8988T (cell line): ENCODE measurements around the gene SCN3B.
"Not testable (repeated sequence)": the region's sequence is repeated elsewhere in the genome, so short reads cannot be mapped to it uniquely, and the experiment has no call there.

Experiments
- DNase-seq: peaks from one replicate; pipeline ENCODE4 v3.0.0; 2011

SCN3B gene, protein sequence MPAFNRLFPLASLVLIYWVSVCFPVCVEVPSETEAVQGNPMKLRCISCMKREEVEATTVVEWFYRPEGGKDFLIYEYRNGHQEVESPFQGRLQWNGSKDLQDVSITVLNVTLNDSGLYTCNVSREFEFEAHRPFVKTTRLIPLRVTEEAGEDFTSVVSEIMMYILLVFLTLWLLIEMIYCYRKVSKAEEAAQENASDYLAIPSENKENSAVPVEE

DNA sequence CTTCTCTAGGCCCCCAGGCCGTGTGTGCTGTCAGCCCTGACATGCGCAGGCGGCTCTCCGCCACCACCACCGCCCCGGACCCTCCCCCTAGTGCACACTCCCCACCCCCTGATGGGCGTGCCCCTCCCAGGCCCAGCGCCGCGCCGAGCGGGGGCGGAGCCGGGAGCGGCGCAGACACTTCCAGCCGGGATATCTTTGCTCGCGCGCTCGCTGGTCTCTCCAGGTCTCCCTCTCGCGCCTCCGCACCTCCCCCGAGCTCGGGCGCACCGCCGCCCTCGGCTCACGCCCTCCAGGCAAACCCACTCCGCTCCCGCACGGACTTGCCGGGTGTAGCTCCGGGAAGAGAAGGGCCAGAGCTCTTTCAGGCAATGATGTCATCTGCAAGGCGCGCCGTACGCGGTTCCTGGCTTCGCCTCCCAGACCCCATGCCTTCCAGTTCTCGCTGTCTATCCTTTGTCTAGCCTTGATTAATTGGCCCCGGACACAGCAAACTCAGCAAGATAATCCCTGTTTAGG lies at the start of gene SCN3B:
Gene SCN3B, minus strand, starts transcription at position 59 of the 516 bp plus-strand sequence. CDS start 823 bp downstream, outside the sequence.
- DNase-seq = peak; percentile 95

DNA sequence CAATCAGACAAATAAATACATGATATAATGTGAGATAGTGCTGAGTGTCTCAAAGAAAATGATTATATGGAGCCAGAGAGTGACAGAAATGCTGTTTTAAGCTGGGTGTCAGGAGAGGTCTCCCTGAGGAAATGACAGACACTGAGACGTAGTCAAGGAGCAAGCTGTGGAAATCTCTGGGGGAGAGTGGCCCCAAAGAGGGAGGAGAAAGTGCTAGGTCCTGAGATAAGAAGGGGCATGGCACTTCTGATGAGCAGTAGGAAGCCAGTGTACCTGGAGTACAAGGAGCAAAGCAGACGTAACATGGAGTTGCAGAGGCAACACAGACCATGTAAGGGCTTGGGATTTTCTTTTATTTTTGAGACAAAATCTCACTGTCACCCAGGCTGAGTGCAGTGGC lies 48.3 kb upstream of the SCN3B start:
- DNase-seq = no peak

DNA sequence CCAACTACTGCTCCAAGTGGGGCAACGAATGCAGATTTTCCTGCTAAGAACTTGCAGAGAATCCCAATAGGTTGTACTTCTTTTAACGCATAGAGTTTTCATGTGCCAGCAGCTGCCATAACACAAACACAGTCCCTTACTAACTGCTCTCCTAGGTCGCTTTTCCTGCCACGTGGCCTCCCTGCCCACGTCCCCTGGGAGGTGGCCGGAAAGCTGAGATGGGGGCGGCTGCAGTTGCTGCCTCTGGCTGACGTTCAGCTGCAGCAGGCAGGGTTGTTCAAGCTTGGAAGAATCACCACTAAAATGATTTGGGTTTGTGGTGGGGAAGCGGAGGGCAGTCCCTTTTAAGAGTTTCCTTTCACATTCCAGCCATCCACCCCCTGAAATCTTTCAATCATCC lies 47.7 kb upstream of the SCN3B start:
- no peak for DNase-seq

DNA sequence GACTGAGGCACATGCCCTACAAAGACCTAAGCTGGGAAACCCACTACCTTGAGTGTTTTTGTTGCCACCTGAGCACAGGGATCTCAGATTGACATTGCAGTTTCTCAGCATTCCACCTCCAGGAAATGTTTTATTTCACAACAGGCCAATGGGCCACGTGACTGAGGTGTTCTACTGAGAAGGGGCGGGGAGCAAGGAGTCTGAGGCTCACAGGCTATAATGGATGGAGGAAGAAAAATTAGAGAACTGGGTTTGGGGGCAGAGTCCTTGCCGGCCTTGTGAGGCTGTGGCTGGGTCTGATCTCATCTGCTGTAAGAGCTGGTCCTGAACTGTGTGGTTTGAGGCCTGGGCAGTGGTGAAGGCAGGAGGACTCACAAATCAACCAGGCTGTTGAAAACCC lies 46.3 kb upstream of the SCN3B start:
- no peak for DNase-seq

DNA sequence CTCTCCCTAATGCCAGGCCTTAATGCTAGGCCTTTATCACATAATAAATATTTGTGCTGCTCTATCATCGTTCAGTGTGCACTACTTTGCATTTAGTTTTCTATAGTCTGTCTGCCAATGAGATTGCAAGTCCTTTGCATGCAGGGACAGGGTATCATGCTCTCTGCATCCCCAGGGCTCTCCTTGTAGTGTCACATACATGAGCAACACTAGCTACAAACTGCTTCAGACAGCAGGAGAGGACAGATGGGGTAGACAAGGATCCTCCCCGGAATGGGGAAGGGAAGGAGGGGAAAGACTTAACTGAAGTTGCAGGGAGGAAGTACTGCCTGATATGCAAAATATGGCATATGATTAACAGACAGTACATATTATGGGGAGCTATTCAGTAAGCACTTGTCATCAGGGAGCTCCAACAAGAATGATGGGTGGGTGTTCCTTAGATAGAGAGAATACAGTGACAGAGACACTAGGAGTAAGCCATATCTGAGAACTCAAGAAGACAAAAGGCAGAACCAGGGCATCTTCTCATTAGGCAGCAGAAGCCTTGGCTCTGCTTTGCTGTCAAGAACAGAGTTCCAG lies 44.2 kb upstream of the SCN3B start:
- no peak for DNase-seq

DNA sequence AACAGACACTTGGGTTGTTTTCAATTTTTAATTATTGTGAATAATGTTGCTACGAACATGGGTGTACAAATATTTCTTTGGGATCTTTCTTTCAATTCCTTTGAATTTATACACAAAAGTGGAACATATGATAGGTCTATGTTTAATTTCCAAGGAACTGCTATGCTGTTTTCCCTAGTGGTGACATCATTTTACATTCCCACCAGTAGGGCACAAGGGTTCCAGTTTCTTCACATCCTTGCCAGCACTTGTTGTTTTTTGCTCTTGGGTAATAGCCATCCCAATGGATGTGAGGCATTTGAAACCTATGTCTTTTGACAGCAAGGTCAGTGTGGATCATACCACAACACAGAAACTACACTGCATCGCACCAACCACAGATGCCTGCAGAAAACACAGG lies 41.8 kb upstream of the SCN3B start:
- no peak for DNase-seq

DNA sequence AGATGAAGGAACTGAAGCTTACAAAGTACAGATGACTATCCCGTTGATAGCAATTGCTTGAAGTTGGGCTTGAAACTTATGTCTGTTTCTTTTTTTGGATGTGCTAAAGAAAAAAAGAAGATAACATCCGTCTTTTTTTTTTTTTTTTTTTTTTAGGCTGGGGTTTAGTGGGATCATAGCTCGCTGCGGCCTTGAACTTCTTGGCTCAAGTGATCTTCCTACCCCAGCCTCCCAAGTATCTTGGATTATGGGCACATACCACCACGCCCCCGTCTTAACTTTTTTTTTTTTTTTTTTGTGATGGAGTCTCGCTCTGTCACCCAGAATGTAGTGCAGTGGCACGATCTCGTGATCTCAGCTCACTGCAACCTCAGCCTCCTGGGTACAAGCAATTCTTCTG lies 40.8 kb upstream of the SCN3B start:
- no peak for DNase-seq

DNA sequence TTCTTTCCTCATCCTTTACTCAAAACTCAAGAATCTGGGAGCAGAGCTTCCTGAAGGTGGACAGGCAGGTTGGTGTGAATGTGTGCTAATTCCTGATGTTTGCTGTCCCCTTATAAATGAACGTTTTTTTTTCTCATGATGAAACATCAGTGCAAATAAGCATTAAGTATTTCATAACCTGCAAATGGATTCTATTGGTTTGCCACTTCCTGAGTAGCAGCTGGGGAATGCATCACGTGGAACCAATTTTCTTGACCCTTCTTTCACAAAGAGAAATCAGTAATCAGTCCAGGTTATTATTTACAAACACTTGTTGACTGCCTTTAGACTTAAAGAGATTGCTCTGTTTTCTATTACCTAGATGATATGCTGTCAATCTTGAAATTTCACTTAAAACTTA lies 40.1 kb upstream of the SCN3B start:
- DNase-seq = no peak

DNA sequence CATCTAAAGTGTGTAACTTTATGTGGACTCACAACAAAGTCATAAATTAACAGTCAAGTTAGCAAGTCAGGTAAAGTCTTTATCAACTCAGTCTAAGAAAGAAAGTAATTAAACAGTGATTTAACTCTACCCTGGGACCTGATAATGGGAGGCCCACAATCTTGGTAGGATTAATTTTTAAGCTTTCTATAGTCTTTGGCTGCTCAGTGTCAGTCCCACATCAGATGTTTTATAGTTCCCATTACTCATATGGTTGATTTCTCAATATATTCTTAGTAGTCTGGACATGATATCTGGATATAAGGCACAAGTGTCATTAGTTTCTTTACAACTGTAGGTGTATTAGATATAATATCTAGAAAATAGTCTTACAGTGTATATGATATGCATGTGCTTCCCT lies 38.5 kb upstream of the SCN3B start:
- no peak for DNase-seq

DNA sequence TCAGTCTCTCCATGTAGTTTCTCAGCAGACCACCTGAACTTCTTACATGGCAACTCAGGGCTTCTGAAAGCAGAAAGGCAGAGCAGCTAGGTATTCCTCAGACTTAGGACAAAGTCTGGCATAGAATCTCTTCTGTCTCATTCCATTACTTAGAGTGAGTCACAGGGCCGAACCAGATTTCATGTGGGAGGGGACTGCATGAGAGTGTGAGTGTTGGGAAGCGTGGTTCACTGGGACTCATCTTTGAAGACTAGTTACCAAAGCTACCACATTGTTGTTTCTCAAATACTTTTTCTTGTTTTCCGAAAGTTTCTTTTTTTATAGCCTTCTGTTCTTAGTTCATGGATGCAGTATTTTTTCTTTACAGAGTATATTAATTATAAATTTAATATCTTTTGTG lies 36.1 kb upstream of the SCN3B start:
- DNase-seq = no peak

DNA sequence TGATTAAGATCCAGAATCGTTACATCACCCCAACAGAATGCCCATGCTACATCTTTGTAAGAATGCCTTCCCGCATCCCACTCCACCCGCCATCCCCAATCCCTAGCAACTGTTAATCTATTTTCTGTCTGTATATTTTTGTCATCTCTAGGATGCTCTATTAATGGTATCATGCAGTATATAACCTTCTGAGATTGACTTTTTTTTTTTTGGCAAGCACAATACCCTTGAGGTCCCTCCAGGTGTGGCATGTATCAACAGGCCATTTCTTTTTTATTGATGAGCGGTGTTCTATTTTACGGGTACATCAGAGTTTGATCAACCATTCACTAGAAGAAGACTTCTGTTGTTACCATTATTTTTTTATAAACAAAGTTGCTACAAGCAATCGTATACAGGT lies 30.2 kb upstream of the SCN3B start:
- DNase-seq = no peak

DNA sequence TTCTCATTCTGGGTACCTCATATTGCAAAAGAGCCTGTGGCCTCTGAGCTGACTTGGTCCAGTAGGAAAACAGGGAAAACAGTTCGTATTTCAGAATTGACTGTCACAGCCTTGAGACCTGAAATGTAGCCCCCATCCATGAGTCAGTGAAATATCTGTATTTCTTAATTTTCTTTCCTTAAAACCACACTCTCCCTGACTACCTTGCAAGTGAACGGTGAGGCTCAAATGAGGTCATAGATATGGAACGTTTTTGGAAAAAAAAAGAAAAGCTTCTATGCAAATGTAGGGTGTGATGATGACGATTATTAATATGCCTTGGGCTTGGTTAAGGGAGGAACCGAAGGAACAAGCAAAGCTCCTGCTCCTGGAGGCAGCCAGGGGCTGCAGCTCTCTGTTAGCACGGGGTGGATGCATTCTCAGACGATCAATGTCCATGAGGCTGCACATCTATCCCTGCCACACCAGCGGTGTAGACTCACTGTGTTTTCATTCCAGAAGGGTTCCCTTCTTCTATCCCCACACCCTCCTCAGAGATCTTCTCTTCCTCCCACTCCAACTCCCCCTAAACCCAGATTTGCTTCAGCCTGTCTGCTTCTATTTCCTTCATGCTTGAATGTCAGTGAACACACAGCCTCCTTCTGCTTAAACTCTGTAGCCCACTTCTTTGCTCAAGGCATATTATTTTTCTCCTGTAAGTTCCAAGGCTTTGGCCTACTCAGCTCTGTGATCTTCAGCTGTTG lies 29.2 kb upstream of the SCN3B start:
- no peak for DNase-seq

DNA sequence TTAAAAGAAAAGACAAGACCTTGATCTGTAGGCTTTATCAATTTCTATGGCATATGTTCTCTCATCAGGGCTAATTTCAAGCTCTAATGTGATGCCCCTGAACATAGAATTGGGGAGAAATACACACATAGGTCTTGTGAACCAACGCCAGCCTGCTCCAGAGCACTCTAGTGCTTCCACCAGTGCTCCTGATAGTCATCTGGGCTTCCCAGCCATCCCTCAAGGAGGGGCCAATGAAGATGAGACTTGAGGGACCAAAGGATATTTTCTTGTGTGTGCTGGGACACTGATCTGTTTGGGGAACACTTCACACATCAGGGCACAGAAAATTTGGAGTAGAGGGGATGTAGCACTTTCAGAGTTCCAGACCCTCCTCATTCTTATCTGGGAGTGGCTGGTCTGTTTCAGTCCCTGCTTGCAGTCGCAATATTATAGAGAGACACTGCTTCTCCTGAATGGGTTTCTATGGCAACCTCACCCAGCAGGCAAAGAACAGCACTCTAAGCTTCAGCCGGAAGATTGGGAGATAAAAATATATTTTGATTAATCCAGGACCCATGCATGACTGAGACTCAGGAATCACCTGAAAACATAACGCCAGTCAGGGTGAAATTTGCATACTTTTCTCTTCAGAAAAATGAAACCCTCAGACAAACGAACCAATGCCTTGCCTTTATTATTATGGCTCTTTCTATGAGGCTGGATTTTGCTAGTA lies 28.4 kb upstream of the SCN3B start:
- no peak for DNase-seq

DNA sequence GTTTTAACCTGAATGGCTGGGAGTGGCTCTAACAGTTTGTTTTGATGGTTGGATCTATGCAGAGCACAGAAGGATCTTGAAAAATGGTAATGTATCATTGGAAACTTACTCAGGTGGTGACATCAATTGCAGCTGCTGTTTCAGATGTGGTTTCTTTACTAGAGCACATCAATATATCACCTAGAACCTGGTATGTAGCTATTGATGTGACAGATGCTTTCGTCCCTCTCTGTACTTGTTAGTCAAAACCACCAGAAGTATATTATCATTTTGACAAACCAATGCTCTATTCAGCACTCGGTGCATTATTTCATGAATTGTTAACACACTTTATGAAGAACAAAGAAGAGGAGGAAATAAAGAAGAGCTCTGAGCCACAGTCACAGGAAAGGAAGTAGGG lies 26.6 kb upstream of the SCN3B start:
- DNase-seq = no peak

DNA sequence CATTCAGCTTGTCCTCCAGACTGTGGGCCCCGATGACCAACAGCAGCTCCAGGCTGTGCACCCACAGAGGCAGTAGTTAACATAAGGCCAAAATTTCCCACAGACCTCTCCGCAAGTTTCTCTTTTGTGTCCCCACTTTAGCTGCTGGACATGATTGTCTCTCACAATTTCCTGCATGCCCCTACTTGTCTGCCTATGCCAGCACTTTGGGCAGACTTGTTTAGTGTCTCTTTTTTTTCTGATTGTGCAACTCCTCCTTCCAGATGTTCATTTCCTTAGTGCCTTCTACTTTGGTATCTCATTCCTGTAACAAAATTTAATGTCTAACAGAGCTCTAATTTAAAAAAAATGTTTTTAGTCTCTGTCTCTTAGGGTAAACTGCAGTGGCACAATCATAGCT lies 23.8 kb upstream of the SCN3B start:
- DNase-seq = no peak

DNA sequence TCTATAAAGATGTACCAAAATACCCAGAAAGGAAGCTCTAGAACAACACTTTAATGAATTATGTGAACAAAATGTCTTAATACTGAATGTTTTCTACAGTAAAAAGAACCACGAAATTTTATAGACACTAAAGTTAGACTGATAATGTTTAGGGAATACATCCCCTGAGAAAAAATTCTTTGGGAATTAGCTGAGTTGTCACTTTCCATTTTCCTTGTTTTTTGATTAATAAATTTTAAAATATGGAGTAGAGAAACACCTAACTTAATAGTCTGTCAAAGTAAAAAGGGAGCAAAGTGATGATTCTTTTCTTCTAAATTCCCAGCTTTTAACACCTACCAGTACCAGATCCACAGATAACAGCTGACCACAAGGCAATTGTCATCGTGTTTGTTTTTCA lies 23.1 kb upstream of the SCN3B start:
- no peak for DNase-seq

DNA sequence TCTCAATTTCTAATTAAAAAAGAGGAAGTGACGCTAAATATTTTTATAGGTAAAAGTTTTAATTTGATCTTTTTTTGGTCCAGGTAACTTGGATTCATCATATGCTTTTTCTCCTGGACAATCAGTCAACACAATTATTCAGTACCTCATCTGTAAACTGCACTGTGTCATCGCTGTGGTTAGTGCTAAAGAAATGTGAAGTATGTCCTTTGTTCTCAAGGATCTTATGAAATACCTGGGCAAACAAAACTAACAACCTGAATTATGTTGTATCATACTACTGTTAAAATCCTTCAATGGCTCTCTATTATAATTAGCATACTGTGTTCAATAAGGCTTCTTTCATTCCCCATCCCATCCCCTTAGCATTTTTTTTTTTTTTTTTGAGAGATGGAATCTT lies 19.9 kb upstream of the SCN3B start:
- no peak for DNase-seq

DNA sequence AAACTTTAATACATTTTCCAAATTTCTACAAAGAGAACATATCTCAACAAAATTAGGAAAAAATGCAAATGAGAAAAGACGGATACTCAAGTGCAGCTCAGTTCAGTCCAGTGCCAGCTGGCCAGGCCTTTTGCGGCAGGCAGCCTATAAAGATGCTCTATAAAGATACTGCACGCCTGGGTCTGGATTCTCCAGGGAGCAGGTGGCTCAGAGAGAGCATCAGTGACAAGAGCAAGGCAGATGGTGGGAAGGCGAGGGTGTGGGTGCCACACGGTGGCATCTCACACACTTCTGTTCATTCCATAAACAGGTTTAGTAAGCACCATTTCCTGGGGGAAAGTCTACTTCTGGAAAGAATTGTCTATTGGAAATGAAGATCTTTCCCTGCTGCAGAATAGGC lies 18.1 kb upstream of the SCN3B start:
- no peak for DNase-seq

DNA sequence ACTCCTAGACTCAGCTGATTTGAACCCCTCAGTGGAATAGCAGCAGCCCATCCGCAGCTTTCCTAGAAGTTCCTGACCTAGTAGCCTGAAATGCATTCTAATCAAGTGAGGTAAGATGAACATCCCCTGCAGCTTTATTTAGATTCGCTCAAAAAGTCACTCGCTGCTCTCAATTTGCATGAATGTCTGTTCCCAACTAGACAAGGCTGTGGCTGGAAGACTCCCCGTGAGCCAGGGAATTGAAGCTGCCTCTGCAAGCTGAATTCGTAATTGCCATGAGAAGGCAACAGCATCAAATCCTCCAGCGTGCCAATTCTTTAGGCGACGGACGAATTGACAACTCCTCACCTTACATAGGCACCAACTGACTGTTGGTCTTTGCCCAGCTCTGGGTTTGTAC lies 17.1 kb upstream of the SCN3B start:
- no peak for DNase-seq

DNA sequence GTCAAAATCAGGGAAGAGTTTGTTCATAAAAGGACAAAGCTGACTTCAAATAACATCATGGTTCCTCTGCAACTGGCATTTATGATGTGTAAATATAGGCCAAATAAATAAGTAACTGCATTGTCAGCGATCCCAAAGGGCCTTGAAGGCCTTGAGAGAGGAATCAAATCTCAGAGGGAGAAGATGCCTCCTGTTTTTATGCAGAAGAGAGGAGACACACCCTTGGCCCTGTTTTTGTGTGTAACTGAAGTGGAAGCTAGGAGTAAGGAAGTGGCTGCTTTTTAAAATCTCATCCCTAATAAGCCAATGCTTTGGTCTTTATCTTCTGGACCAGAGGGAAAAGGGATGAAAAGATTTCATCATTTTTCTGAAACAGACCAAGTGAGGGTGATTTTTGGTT lies 15.7 kb upstream of the SCN3B start:
- DNase-seq = no peak

DNA sequence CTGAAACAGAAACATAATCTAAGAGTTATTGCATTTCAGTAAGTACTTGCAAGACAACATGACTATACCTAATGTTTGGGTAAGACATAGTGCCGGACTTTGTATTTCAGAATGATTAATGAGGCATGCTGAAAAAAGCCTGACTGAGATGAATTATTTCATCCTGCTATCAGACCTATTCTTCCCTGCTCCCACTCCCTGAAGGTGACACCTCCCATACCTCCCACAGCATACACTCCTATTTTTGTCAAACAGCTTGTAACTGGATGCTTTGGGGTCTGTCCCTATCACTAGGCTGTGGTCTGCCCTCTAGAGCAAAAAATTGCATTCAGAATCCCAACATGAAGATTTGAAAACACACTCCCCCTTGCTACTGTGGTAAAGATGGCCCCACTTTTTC lies 10.9 kb upstream of the SCN3B start:
- no peak for DNase-seq

DNA sequence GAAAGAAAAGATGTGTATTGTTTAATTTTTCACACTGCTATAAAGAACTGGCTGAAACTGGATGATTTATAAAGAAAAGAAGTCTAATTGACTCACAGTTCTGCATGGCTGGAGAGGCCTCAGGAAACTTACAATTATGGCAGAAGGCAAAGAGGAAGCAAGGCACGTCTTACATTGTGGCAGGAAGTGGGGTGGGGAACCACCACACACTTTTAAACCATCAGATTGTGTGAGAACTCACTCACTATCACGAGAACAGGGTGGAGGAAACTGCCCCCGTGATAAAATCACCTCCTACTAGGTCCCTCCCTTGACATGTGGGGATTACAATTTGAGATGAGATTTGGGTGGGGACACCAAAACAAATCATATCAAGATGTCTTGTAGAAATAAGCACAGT lies 5.5 kb upstream of the SCN3B start:
- not testable (repeated sequence) for DNase-seq

DNA sequence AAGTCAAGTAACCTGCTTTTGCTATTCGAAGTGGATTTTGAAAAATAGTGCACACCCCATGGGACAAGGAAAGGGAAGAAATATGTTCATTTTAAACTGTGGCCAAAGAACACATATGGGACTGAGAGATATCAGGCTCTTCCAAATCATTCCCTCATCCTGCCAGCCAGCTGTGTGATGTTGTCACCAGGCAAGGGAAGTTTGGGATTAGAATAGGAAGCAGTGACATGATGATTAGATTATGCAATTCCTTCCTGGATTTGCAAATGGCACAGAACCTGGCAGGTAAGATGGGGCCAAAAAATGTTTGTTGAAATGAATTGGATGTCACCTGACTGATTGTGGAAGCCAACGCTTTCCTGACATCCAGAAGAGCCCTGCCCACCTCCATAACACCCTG lies 4.9 kb upstream of the SCN3B start:
- DNase-seq = no peak
